K562 (cell line): ENCODE data around the gene USP22. TPM values are rescaled to one million over a fixed set of nuclear protein-coding genes. Genes with fewer than 3 reads are reported as not detected.

Experiments used
- ARNT ChIP-seq, 2 experiments: fragments of 450-650 bp; IDR thresholded peaks; 2 replicates each; pipeline ENCODE4 v1.6.1; 2016; ENCODE audit warnings: mild to moderate bottlenecking in 1 of 2
- BCOR ChIP-seq: fragments of 450-650 bp; IDR thresholded peaks from 2 replicates; pipeline ENCODE4 v1.6.1; 2016
- BRD4 ChIP-seq: fragments of 200-600 bp; sonication (generic); IDR thresholded peaks from 2 replicates; pipeline ENCODE4 v1.6.1; 2017; ENCODE audit warnings: inconsistent platforms
- E2F8 ChIP-seq: fragments of 450-650 bp; IDR thresholded peaks from 2 replicates; pipeline ENCODE4 v1.7.1; 2018; ENCODE audit warnings: mild to moderate bottlenecking, low read depth; ENCODE audit not compliant: partially characterized antibody
- EZH2 ChIP-seq: IDR thresholded peaks from 2 replicates; pipeline ENCODE4 v1.6.1; 2012; ENCODE audit warnings: low read depth, mild to moderate bottlenecking, inconsistent platforms, low read length, borderline replicate concordance
- HDAC8 ChIP-seq: fragments of 450-650 bp; IDR thresholded peaks from 2 replicates; pipeline ENCODE4 v1.6.1; 2016; ENCODE audit warnings: mild to moderate bottlenecking, missing genetic modification characterization, moderate library complexity, missing compliant biosample characterization
- IRF2 ChIP-seq: sonication (generic); formaldehyde crosslinking; IDR thresholded peaks from 2 replicates; pipeline ENCODE4 v1.8.1; 2022; ENCODE audit warnings: mild to moderate bottlenecking, missing genetic modification reagents
- MAX ChIP-seq: sonication (generic); formaldehyde crosslinking; IDR thresholded peaks from 2 replicates; pipeline ENCODE4 v1.9.0; 2022; ENCODE audit warnings: mild to moderate bottlenecking, missing genetic modification reagents
- MCM2 ChIP-seq: fragments of 450-650 bp; IDR thresholded peaks from 2 replicates; pipeline ENCODE4 v1.6.1; 2017; ENCODE audit warnings: low read depth, mild to moderate bottlenecking
- MCM5 ChIP-seq: fragments of 450-650 bp; IDR thresholded peaks from 2 replicates; pipeline ENCODE4 v1.6.1; 2016; ENCODE audit warnings: low read depth
- PYGO2 ChIP-seq: fragments of 450-650 bp; IDR thresholded peaks from 2 replicates; pipeline ENCODE4 v1.6.1; 2016; ENCODE audit warnings: mild to moderate bottlenecking, missing genetic modification characterization, moderate library complexity, missing compliant biosample characterization
- RAD21 ChIP-seq, 2 experiments: fragments of 250-450 bp in 1 of 2; fragments of 450-650 bp in 1 of 2; sonication (Bioruptor Pico) in 1 of 2; formaldehyde crosslinking in 1 of 2; IDR thresholded peaks in 1 of 2; conservative IDR thresholded peaks in 1 of 2; 2 replicates each; pipeline versions ENCODE4 v1.4.0 to v1.8.0; 2020 to 2022; ENCODE audit warnings: mild to moderate bottlenecking in 2 of 2, moderate library complexity in 1 of 2
- RB1 ChIP-seq: fragments of 450-650 bp; IDR thresholded peaks from 2 replicates; pipeline ENCODE4 v1.6.1; 2017; ENCODE audit warnings: low read depth, mild to moderate bottlenecking
- SUPT5H ChIP-seq: fragments of 450-650 bp; IDR thresholded peaks from 2 replicates; pipeline ENCODE4 v1.6.1; 2016
- TAF9B ChIP-seq: fragments of 450-650 bp; IDR thresholded peaks from 2 replicates; pipeline ENCODE4 v1.6.1; 2018; ENCODE audit warnings: mild to moderate bottlenecking; ENCODE audit not compliant: partially characterized antibody
- THRAP3 ChIP-seq: fragments of 450-650 bp; IDR thresholded peaks from 2 replicates; pipeline ENCODE4 v1.6.1; 2016; ENCODE audit warnings: mild to moderate bottlenecking, inconsistent platforms, borderline replicate concordance
- TRIM24 ChIP-seq, 2 experiments: fragments of 450-650 bp; IDR thresholded peaks; 2 replicates each; pipeline ENCODE4 v1.6.1; 2016
- ZBED1 ChIP-seq: IDR thresholded peaks from 2 replicates; pipeline ENCODE4 v1.6.1; 2014
- ZC3H4 ChIP-seq: sonication (generic); formaldehyde crosslinking; IDR thresholded peaks from 2 replicates; pipeline ENCODE4 v1.9.0; 2021; ENCODE audit warnings: missing genetic modification reagents, borderline replicate concordance
- ZFX ChIP-seq: sonication (generic); formaldehyde crosslinking; IDR thresholded peaks from 2 replicates; pipeline ENCODE4 v1.8.0; 2022; ENCODE audit warnings: mild to moderate bottlenecking, missing genetic modification reagents, moderate library complexity
- ZNF121 ChIP-seq: sonication (generic); formaldehyde crosslinking; conservative IDR thresholded peaks from 2 replicates; pipeline ENCODE4 v1.8.0; 2022; ENCODE audit warnings: missing genetic modification reagents
- ZNF311 ChIP-seq: fragments of 250-450 bp; sonication (Bioruptor Pico); IDR thresholded peaks from 2 replicates; pipeline ENCODE4 v1.4.0; 2020; ENCODE audit warnings: mild to moderate bottlenecking, moderate library complexity
- ZNF324 ChIP-seq: fragments of 250-450 bp; sonication (Bioruptor Pico); IDR thresholded peaks from 2 replicates; pipeline ENCODE4 v1.4.0; 2020; ENCODE audit warnings: mild to moderate bottlenecking
- ZNF561 ChIP-seq: fragments of 450-650 bp; formaldehyde crosslinking; conservative IDR thresholded peaks from 2 replicates; pipeline ENCODE4 v1.4.0; 2020; ENCODE audit warnings: mild to moderate bottlenecking, moderate library complexity
- ZNF75A ChIP-seq: fragments of 450-650 bp; formaldehyde crosslinking; IDR thresholded peaks from 2 replicates; pipeline ENCODE4 v1.4.0; 2020; ENCODE audit warnings: mild to moderate bottlenecking
- polyA plus RNA-seq, 8 experiments: library from polyadenylated mRNA; depleted of rRNA in 4 of 8; stranded (reverse) in 5 of 8; unstranded in 3 of 8; fragments of >200 nt; fragmentation: Nextera tagmentation in 2 of 8; fragmentation: Illumina TruSeq in 1 of 8; extraction: Ambion mirVana in 2 of 8; extraction: Trizol in 1 of 8; gene quantifications; 2 replicates each; pipeline versions ENCODE4 v1.2.1 to v1.2.3, GENCODE V29; 2011 to 2014; ENCODE audit warnings: inconsistent platforms in 1 of 8, missing spikeins in 1 of 8
- total RNA-seq, 7 experiments: library from RNA; depleted of rRNA in 6 of 7; stranded (reverse); fragments of >200 nt in 6 of 7; fragmentation: Illumina TruSeq in 2 of 7; extraction: Trizol in 2 of 7; gene quantifications; 2 replicates each; pipeline versions ENCODE4 v1.2.1 to v1.2.3, GENCODE V29; 2011 to 2021; ENCODE audit warnings: low replicate concordance in 1 of 7
- TF ChIP-seq, protein P1 (sequence below): fragments of 250-450 bp; sonication (Bioruptor Pico); IDR thresholded peaks from 2 replicates; pipeline ENCODE4 v1.5.0; 2020; ENCODE audit warnings: mild to moderate bottlenecking
- TF ChIP-seq, protein P2 (sequence below): sonication (generic); formaldehyde crosslinking; IDR thresholded peaks from 2 replicates; pipeline ENCODE4 v1.8.0; 2022; ENCODE audit warnings: mild to moderate bottlenecking, missing genetic modification reagents

USP22 gene
- total and polyA plus RNA-seq, 9 of the 15 experiments (the other 6 are each of a cell fraction or from before 2014, with no cell fraction given), result 6.5 to 113 (median 58.9) TPM

DNA sequence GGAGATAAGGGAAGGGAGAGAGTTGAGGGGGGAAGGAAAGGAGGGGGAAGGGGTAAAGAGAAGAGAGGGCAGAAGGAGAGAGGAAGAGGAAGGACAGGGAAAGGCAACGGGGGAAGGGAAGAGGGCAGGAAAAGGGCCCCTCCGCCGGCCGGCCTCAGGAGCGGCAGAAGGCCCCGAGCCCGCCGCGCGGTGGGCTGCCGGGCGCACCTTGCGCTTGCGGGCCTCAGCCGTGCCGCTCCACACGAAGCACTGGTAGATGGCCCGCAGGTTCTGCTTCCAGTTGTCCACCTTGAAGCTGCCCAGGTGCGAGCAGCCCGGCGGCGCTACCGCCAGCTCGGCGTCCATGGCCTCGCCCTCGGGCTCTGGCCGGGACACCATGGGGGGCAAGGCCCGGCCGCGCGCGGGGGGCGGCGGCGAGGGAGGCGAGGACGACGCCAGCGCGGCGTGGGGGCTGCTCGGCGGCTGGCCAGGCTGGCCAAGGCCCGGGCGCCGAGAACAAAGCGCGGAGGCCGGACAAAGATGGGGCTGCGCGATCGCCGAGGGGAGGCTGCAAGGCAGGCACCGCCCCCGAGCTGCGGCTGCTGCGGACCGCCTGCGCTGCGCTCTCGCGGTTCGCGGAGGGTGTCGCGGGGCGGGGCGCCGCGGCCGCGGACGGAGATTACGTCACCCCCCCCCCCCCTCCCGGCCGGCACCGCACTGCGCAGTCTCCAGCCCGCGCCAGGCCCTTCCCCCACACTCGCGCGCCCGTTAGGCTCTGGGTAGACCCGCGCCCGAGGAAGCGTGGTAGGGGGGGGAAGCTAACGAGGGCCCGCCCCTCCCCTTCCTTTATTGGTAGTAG, at the start of gene USP22 (continued):
- TF ChIP-seq, protein P1, sequence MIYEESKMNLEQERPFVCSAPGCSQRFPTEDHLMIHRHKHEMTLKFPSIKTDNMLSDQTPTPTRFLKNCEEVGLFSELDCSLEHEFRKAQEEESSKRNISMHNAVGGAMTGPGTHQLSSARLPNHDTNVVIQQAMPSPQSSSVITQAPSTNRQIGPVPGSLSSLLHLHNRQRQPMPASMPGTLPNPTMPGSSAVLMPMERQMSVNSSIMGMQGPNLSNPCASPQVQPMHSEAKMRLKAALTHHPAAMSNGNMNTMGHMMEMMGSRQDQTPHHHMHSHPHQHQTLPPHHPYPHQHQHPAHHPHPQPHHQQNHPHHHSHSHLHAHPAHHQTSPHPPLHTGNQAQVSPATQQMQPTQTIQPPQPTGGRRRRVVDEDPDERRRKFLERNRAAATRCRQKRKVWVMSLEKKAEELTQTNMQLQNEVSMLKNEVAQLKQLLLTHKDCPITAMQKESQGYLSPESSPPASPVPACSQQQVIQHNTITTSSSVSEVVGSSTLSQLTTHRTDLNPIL, result no peak
- TF ChIP-seq PYGO2 (no peak), BRD4 (no peak), TAF9B (peak; percentile 29), THRAP3 (no peak), MCM5 (no peak), RAD21 (CRISPR knock-in tag; conservative IDR thresholded peaks at IDR 0.05 in 1 of 2, IDR thresholded peaks at IDR 0.05 in 1 of 2) (no peak), ZBED1 (no peak), TRIM24 (IDR thresholded peaks at IDR 0.05) (0 out of 4 replicates have a peak, but pooled peaks of 1 of the 2 experiments have one; percentile 36), HDAC8 (peak; percentile 74), ZNF311 (no peak), ZNF75A (CRISPR knock-in tag) (no peak), RB1 (peak; percentile 59), E2F8 (no peak), ZFX (CRISPR knock-in tag) (peak; percentile 88), EZH2 (no peak), IRF2 (CRISPR knock-in tag) (no peak), SUPT5H (peak; percentile 67), MAX (CRISPR knock-in tag) (no peak), BCOR (no peak), ZNF324 (CRISPR knock-in tag) (no peak), ARNT (IDR thresholded peaks at IDR 0.05) (no peak), ZNF561 (no peak), MCM2 (no peak), ZNF121 (no peak), ZC3H4 (CRISPR knock-in tag) (0 out of 2 replicates have a peak, but pooled peaks have one; percentile 61)
- TF ChIP-seq, protein P2, sequence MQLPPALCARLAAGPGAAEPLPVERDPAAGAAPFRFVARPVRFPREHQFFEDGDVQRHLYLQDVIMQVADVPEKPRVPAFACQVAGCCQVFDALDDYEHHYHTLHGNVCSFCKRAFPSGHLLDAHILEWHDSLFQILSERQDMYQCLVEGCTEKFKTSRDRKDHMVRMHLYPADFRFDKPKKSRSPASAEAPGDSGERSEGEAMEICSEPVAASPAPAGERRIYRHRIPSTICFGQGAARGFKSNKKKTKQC (CRISPR knock-in tag), result no peak; the same call in 1 of the 2 replicates
